GM21723 (cell line): ENCODE measurements around the gene CEP112.
"Not testable (repeated sequence)": the region's sequence is repeated elsewhere in the genome, so short reads cannot be mapped to it uniquely, and the experiment has no call there.

Experiments
- ATAC-seq: cut with Tn5 transposase; IDR thresholded peaks from one replicate; pipeline ENCODE4 v1.9.1; 2021; ENCODE audit warnings: mild to moderate bottlenecking, moderate library complexity; ENCODE audit not compliant: unreplicated experiment

Gene CEP112

DNA sequence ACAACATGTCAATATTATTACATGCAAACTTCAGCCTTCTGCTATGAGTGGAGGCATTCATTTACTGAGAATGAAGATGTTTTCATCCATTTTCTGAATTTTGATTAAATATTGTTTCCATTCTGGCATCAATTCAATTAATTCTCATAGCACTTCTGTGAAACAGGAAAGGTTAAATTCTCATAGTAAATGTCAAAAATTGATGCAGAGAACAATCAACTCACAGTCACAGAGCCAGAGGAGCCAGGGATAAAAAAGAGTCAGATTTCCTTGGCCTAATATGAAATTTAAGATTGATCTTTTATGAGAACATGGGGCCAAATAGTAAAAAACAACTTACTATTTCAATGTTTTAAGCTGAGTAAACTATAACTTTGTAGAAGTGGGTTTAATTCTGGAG, 446.7 kb downstream of the CEP112 start:
- ATAC-seq: no peak

DNA sequence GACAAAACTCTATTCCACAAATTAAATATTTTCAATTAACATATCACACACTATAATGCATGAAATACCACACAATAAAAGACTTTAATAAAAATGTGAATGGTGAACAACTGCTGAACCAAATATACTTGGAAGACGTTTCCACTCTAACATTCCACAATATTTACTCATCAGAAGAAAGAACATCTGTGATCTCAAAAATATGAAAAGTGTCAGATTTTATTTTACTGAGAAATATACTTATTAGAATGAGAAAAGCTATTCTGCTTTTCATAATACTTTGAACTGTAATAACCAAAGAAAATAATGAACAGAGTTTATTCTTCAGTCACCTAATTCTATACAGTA, 448.7 kb downstream of the CEP112 start:
- no peak for ATAC-seq

DNA sequence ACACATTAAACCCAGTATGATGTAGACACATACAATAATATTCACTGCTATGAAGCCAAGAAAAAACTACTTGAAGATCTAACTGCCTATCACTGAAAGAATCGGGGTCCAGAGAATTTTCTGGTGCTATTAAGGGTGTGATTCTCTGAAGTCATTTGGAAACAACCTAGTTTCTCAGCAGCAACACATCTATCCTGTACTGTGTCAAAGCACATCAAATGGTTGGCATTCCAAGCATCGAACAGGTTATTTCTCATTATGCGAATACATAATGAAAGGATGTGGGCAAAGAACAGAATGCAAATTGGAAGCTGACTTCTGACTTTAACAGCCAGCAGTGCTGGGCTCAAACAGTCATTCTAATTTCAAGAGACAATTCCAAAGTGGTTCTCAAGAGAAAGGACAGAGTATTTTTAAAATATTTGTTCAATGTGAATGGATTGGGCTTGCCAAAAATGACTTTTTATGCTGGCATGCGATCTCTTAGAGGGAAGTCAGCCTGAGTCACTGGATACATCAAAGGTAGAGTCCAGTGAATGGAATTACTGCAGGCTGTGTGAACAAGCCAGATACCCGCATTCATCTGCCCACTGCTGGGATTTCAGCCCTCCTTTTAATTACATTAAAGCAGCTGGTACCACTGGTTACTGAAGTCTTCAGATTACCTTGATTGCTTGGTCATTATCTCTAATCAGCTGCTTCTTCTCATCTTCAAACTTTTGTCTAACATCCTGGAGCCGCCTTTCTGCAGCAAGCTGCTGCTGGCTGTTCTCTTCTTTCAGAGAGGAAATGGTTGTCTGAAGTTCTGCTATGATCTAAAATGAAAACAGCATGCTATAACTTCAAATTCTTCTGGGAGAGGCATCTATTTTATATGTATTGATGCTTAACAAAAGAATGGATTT, 449.3 kb downstream of the CEP112 start:
- no peak for ATAC-seq

DNA sequence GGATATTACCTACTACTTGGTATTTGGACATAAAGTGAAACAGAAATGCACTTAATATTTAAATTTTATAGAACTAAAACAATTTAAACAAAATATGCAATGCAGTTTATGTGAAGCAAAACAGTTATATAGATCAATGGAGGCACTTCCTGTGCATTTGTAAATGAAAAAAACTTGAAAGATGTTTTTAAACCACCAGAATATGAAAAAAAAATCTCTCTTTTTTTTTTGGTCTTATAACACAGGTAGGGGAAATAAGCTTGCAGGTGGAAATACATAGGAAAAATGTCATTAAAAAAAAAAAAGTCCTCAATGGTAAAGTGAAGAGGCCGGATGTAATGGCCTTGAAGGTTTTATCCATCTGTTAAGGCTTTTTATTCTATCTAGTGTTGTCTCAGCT, 450.2 kb downstream of the CEP112 start:
- ATAC-seq: no peak

DNA sequence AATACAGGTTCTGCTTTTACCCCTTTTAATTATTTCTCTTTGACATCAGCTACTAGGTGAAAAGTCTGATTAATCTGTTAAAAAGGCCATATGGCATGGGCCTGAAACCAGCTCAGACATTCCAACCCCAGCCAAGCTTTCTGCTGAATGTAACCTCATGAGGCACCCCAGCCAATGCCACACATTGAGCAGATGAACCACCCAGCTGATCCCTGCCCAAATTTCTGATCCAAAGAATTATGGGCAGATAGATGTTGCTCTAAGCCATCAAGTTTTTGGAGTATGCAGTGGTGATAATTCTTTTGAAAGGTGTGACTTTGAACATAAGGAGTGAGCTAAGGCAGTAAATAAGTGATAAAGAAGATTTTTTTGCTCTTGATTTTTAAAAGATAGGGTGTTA, 452.9 kb downstream of the CEP112 start:
- no peak for ATAC-seq

DNA sequence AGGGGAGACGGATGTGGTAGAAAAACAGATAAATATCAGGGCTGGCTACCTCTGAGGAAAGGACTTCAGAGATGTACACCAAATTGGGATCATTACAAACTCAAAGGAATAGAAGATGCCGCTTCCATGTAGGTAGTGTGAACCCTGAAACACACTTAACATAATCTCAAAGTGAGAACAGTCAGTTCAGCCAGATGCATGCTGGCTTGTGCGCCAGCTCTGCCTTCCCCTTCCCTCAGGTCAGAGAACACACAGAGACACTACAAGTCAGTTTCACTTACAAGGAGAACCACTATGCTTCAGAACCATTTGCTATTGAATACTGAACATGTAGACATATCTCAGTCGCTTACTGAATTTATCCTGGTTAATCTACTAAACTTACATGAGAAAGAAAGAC, 454.5 kb downstream of the CEP112 start:
- no peak for ATAC-seq

DNA sequence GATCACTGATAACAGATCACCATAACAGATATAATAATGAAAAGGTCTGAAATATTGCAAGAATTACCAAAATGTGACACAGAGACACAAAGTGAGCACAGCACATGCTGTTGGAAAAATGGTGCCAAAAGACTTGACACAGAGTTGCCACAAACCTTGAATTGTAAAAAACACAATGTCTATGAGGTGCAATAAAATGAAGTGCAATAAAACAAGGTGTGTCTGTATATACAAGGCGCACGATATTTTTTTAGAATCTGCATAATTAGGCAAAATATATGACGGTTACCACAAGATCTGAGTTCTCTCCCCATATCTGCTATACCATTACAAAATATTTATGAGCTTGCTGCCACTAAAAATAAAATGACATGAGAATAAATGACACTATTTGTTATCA, 458.6 kb downstream of the CEP112 start:
- ATAC-seq: no peak

DNA sequence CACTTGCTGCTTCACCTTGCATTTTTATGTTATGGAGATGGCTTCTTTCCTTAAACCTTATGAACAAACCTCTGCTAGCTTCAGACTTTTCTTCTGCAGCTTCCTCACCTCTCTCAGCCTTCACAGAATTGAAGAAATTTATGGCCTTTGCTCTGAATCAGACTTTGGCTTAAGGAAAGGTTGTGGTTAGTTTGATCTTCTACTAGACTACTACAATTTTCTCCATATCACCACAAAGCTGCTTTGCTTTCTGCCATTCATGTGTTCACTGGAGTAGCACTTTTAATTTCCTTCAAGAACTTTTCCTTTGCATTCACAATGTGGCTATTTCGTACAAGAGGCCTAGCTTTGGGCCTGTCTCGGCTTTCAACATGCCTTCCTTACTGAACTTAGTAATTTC, 459.3 kb downstream of the CEP112 start:
- not testable (repeated sequence) for ATAC-seq

DNA sequence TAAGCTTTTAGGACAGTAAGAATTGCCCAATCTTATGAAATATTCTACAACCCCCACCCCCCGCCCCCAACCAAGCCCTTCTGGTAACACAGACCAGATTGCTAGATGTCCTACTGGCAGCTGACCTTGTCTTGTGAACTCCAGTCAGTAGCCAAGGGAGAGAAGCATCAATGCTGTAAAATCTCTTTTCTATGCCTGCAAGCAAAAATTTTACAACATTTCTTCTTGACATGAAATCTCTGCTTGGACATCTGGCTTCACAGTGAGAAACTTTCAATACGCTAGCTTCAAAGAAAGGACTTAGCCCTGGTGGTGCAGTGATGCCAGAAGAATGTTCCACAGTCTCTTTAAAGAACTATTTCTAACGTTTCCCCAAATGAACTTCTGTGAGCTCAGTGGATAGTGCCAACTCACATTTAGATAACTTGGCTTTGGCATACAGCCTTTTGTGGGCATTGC, 461.2 kb downstream of the CEP112 start:
- ATAC-seq: no peak

DNA sequence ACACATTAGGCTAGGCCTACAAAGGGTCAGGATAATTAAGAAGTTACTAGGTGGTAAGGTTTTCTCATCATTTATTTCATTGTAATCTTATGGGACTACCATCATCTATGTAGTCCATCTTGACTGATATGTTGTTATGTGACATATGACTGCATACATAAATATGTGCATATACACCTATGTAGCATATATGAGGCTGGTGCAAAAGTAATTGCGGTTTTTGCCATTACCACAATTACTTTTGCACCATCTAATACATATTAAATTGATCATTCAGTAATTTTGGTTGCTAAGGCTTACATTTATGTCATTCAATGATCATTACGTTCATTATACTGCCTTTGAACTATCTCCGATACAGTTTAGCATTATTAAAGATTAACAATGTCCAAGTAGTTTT, 462.7 kb downstream of the CEP112 start:
- no peak for ATAC-seq

DNA sequence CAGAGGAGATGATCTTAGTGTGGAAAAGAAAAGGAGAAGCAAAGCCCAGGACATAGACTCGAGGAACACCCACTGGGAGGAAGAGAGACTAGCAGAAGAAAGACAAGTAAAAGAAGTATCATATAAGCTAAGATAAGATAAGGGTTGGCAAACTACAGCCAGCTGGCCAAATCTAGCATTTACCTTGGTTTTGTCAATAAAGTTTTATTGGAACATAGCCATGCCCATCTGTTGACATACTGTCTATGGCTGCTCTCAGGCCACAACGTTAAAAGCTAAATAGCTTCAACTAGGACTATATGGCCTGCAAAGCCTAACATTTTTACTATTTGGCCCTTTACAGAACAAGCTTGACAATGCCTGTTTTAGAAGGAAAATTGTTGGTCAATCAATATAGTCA, 464.1 kb downstream of the CEP112 start:
- ATAC-seq: no peak

DNA sequence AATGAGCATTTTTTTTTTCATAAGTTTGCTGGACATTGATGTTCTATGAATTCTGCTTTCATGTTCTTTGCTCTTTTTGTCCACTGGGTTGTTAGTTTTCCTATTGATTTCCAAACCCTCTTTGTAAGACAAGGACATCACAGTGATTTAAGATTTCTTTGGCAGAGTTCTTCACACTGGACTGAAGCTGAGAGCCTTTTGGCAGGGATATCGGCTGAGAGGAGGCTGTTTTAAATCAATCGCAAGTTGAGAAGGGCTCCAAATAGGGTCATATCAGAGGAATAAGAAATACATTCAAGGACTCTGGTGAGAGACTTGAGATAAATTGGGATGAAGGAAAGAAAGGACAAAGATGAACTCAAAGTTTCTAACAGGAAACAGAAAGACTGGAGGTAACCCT, 464.7 kb downstream of the CEP112 start:
- ATAC-seq: no peak

DNA sequence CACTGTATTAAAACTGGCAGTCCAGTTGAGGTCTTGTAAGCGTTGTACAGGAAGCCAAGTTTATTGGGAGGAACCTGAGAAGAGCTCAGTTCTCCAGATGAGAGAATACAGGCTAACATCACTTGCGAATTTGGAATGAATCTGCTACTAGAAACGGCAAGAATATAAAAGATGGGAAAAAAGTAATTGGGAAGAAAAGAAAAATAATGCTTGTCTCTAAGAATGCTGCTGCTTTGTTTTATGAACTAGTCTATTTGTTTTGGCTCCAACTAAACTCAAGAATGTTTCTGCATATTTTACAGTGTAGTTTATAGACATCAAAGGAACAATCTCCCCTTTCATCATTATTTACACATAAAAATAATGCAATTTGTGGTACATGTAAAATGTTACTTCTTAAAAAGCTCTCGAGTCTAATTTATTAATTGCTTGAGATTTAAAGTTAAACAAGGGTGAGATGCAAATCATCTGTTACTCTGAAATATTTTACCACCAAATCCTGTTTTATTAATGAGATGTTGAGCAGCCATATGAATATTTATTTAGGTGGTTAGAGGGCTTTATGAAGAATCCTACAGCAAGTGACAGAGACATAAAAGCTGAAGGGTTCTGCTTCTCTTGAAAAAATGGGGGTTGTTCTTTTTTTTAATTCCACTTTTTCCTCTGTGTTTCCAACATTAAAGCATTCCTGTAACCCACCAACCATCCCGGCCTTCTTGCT, 468.3 kb downstream of the CEP112 start:
- no peak for ATAC-seq

DNA sequence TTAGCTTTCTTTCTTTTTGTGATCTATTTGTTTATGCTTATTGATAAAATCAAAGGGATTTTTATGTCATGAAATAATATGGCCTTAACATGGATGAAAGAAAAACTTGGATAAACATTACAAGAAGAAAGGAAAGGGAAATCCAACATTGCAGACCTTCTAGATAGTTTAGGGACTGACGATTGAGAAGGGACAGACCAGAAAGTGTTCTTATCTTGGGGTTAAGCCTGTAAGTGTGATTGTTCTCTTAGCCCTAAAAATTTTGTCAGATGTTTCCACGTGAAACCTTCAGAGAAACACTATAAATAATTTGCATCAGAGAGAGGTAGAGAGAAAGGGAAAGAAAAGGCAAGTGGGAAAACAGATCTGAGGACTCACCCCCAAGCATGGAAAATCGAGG, 473.3 kb downstream of the CEP112 start:
- no peak for ATAC-seq

DNA sequence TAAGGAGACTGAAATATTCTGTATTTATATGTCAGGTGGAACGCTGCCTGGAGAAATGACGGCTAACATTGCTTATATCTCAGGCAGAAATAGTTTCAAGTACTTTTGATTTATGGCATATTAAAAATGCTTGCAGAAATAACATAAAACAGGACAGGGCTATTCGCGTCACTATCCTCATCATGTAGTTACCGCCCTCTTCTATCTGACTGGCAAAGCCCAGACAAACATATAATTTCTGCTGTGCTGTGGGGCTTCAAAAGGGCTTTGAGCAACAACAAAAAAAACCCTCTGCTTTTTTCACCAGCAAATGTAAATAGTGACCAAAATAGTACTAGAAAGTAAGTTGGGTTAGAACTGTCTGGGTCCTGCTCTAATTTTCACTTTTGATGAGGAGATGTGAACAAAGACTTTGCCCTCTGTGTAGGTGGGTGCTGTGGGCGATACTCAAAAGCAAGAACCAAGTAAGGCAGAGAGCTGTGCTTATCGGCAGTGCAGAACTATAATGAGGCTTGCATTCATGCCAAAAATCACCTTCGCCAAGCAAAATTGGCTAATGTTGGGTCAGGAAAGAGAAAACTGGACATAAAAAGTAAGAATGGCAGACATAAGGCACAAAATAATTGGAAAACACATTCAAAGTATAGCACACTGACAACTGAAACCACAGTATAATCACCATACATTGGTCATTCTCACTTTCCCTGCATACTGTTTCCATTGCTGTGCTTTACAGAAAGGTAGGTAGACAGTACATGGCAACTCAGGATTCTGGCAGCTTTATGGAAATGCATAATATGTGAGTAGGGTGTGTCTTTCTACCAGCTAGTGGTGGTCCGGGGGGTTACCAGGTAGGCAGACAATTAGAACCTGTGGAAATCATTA, 479.3 kb downstream of the CEP112 start:
- ATAC-seq: no peak

DNA sequence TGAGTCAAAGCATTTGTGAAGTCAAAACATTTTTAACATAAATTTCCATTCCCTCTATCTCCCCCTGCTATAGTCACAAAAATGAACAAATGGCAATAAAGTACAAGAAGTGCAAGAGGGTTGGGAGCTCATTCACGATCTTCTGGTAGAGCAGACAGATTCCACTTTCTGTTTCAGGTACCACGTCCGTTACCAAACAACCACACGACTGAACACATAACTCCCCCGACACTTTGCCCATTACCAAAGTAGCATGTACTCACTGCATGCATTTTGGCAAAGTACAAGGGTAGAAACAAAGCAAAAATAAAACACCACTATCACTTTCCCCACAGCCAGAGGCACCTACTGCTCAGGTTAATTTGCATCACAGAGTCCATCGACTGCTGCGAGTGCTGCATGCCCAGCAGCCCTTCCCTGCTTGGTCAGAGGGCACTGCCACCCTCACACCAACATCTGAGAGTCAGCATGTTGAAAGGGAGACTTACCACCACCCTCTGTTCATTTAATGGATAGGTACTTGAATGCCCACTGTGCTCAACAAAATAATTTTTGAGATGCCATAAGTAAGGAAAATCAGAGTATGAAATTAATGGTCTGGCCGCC, 480.2 kb downstream of the CEP112 start:
- ATAC-seq: no peak

DNA sequence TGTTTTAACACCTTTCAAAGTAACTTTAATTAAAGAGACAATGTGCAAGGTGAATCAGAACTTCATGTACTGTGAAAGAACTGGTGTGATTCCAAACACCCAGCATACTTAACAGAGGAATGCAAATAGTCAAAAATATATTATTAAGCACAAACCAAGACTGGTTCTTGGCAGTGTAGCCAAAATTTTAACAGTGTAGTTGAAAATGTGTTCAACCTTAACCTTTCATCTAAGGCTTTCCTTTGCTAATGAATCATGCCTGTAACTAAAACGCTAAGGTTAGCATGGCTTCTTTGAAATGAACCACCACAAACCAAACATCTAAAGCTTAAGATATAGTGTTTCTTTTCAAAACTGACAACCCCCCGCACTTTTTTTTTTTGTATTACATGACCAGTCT, 484.2 kb downstream of the CEP112 start:
- ATAC-seq: no peak

DNA sequence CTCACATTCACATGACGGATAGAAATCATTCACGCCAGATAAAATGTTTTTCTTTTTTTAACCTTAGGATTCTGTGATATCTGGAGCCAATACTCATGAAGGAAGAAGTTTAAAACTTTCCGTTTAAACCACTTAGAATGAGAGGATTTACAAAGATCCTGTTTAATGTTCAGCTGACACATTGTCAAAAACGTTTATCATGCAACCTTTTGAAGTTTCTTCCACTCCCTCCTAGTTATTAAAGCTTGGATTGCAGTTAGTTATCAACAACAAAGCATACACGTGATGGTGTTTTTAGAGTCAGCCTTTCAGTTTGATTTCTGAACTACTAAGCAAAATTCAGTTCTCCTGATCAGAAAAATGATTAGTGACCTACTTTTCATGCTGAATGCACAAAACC, 487.2 kb downstream of the CEP112 start:
- ATAC-seq: no peak

DNA sequence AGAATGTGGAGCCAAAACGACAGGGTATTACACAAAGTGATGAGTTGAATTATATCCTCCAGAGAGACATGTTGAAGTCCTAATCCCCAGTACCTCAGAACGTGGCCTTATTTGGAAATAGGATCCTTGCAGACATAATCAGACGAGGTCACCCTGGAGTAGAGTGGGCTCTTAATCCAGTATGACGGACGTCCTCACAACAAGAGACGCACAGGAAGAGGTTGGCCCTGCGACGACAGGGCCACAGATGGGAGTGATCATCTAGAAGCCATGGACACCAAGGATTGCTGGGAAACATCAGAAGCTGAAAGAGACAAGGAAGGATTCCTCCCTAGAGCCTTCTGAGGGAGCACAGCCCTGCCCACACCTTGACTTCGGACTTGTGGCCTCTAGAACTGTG, 488.0 kb downstream of the CEP112 start:
- ATAC-seq: no peak

DNA sequence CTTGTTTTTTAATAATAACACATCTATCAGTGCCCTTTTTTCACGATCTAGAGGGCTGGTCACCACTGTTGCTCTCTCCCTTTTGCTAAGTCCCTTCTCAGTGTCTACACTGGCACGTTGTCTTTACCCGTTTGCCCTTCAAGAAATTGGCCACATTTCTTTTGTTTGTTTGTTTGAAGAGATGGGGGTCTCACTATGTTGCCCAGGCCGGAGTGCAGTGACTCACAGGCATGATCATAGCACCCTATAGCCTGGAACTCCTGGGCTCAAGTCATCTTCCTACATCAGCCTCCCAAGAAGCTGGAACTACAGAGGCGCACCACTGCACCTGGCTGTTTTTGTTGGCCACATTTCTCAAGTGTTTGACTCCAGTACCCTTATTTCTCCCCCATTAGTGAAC, 492.5 kb downstream of the CEP112 start:
- ATAC-seq: no peak
